Activated CD4-positive, alpha-beta T cell treated with anti-CD3 and anti-CD28 coated beads, Interleukin-2, amount 50 U/mL, for 48 hours (primary cell): ENCODE data around the gene PLCXD1.
"Not testable (repeated sequence)": the region's sequence is repeated elsewhere in the genome, so short reads cannot be mapped to it uniquely, and the experiment has no call there.

ENCODE experiments used
- DNase-seq, 2 experiments: peaks; one replicate each; pipeline ENCODE4 v3.0.0-alpha.2; 2020

PLCXD1 gene

GRCh38 chrX:281166-281999, at the start of gene PLCXD1:
TSS of gene PLCXD1 (plus strand) at chrX:281381. CDS start at chrX:284188, 2,807 bp downstream.
- peak in 1 of 2 experiments; percentile 27 for DNase-seq

GRCh38 chrX:231637-232277, 49.4 kb upstream of the PLCXD1 start:
- not testable (repeated sequence) for DNase-seq

- not testable (repeated sequence) for DNase-seq
Measured at GRCh38 chrX:232278-232655, 48.9 kb upstream of the PLCXD1 start.

GRCh38 chrX:236201-236600, 45.0 kb upstream of the PLCXD1 start:
- DNase-seq, result not testable (repeated sequence)

GRCh38 chrX:250965-251364, 30.2 kb upstream of the PLCXD1 start:
- no peak for DNase-seq

GRCh38 chrX:251396-252243, 29.6 kb upstream of the PLCXD1 start:
- not testable (repeated sequence) for DNase-seq

- DNase-seq, result no peak
Measured at GRCh38 chrX:252244-252956, 28.8 kb upstream of the PLCXD1 start.

GRCh38 chrX:252957-253291, 28.3 kb upstream of the PLCXD1 start:
- no peak for DNase-seq

GRCh38 chrX:253451-254297, 27.5 kb upstream of the PLCXD1 start:
- no peak for DNase-seq

- DNase-seq, result no peak
Measured at GRCh38 chrX:254630-255215, 26.5 kb upstream of the PLCXD1 start.

GRCh38 chrX:255923-256331, 25.3 kb upstream of the PLCXD1 start:
- no peak for DNase-seq

- DNase-seq, result not testable (repeated sequence)
Measured at GRCh38 chrX:257054-257453, 24.1 kb upstream of the PLCXD1 start.

GRCh38 chrX:257681-258289, 23.4 kb upstream of the PLCXD1 start:
- no peak for DNase-seq

GRCh38 chrX:258291-259040, 22.7 kb upstream of the PLCXD1 start:
- DNase-seq, result no peak

GRCh38 chrX:259692-260355, 21.4 kb upstream of the PLCXD1 start:
- DNase-seq, result no peak

- DNase-seq, result no peak
Measured at GRCh38 chrX:261167-261918, 19.8 kb upstream of the PLCXD1 start.

- no peak for DNase-seq
Measured at GRCh38 chrX:261919-262352, 19.2 kb upstream of the PLCXD1 start.

GRCh38 chrX:262381-262909, 18.7 kb upstream of the PLCXD1 start:
- no peak for DNase-seq

- DNase-seq, result not testable (repeated sequence)
Measured at GRCh38 chrX:264006-264405, 17.2 kb upstream of the PLCXD1 start.
